ENCODE results near the gene OST4. TPM values are rescaled to one million over a fixed set of nuclear protein-coding genes. Genes with fewer than 3 reads are reported as not detected.

The OST4 gene
- total RNA-seq, 1 donor from 2014 or later = 478 TPM

DNA sequence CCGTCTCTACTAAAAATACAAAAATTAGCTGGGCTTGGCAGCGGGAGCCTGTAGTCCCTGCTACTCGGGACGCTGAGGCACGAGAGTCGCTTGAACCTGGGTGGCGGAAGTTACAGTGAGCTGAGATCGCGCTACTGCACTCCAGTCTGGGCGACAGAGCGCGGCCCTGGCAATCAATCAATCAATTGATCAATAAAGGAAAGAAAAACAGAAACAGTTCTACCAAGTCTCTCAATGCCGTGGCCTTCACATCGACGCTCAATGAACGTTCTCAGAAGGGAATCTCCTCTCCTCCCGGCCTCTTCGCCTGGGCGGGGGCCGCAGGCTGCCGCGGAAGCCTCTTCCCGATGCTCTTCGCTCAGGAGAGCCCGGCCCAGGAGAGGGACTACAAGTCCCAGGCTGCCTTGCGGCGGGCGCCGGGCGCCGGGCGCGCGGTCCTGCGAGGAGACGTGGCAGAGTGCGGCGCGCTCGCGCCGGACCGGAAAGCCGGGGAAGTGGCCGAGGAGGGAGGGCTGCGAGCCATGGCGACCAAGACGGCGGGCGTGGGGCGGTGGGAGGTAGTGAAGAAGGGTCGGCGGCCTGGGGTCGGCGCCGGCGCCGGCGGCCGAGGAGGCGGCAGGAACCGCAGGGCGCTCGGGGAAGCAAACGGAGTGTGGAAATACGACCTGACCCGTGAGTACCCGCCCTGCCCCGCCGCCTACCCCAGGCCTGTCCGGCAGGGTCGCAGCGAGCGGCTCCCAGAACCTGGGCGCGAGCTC, 38.8 kb downstream of the OST4 start, which contains the start of gene TMEM214:
TMEM214 (plus strand) TSS at position 471 of the 758 bp plus-strand sequence; CDS start at position 522, 51 bp downstream.
- peaks cover 16% of the 10 kb centered on the region for H3K36me3 Mint-ChIP-seq (ENCODE audit: low read depth)
- DNase-seq (ENCODE audit: low spot score) = peak; percentile 97
- peaks cover 41% of the 10 kb centered on the region for H3K4me1 Mint-ChIP-seq (ENCODE audit: low read depth)
- no peaks in the 10 kb centered on the region for H3K9me3 Mint-ChIP-seq (ENCODE audit: low read depth)
- peak within 1 kb of the TSS; percentile 92 for H3K4me3 Mint-ChIP-seq (ENCODE audit: unreplicated experiment)
- H3K27ac Mint-ChIP-seq (ENCODE audit: unreplicated experiment) = peak within 1 kb of the TSS; percentile 89
- TF ChIP-seq, protein P1, sequence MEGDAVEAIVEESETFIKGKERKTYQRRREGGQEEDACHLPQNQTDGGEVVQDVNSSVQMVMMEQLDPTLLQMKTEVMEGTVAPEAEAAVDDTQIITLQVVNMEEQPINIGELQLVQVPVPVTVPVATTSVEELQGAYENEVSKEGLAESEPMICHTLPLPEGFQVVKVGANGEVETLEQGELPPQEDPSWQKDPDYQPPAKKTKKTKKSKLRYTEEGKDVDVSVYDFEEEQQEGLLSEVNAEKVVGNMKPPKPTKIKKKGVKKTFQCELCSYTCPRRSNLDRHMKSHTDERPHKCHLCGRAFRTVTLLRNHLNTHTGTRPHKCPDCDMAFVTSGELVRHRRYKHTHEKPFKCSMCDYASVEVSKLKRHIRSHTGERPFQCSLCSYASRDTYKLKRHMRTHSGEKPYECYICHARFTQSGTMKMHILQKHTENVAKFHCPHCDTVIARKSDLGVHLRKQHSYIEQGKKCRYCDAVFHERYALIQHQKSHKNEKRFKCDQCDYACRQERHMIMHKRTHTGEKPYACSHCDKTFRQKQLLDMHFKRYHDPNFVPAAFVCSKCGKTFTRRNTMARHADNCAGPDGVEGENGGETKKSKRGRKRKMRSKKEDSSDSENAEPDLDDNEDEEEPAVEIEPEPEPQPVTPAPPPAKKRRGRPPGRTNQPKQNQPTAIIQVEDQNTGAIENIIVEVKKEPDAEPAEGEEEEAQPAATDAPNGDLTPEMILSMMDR (IDR thresholded peaks at IDR 0.05) = peak; percentile 31
- no peaks in the 10 kb centered on the region for H3K27me3 Mint-ChIP-seq (ENCODE audit: low read depth)

DNA sequence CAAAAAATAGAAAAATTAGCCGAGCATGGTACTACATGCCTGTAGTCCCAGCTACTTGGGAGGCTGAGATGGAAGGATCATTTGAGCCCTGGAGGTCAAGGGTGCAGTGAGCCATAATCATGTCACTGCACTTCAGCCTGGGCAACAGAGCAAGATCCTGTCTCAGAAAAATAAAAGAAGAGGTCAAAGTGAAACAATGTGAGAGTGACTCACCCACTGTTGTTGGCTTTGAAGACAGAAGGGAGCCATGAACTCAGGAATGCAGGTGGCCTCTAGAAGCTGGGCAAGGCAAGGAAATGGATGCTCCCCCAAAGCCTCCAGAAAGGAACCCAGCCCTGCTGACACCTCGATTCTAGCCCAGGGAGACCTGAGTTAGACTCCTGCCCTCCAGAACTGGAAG, 42.4 kb downstream of the OST4 start:
- no peaks in the 10 kb centered on the region for H3K9me3 Mint-ChIP-seq (ENCODE audit: low read depth)
- H3K27me3 Mint-ChIP-seq (ENCODE audit: low read depth) = no peaks in the 10 kb centered on the region
- H3K27ac Mint-ChIP-seq (ENCODE audit: unreplicated experiment) = no peak overlapping the region
- H3K4me3 Mint-ChIP-seq (ENCODE audit: unreplicated experiment) = no peak overlapping the region
- peak; percentile 13 for DNase-seq (ENCODE audit: low spot score)
- TF ChIP-seq, protein P1 (IDR thresholded peaks at IDR 0.05) = no peak
- H3K36me3 Mint-ChIP-seq (ENCODE audit: low read depth) = peaks cover 13% of the 10 kb centered on the region
- H3K4me1 Mint-ChIP-seq (ENCODE audit: low read depth) = peaks cover 28% of the 10 kb centered on the region

DNA sequence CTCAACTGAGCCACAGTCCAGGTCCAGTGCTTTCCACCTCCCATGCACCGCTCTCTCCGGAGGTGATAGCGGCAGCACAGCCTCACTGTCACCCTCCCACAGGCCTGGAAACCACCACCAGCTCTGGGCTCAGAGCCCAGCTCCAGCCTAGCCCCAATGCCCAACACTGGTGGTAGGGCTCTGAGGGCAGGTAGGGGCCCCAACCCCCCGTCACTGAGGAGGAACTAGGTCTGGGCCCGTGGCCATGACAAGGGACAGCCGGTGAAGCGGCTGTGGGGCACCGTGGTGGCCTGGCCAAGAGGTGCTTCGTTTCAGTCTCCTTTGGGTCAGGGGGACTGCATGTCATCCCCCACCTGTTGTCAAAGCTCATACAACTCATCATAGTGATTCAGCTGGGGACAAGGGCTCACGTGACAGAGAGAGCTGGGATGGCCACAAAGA, 44.2 kb downstream of the OST4 start:
- Mint-ChIP-seq H3K4me3 (ENCODE audit: unreplicated experiment) (no peak overlapping the region), H3K9me3 (ENCODE audit: low read depth) (no peaks in the 10 kb centered on the region), H3K36me3 (ENCODE audit: low read depth) (peaks cover 17% of the 10 kb centered on the region), H3K27ac (ENCODE audit: unreplicated experiment) (peak overlapping the region; percentile 17), H3K4me1 (ENCODE audit: low read depth) (peaks cover 19% of the 10 kb centered on the region), H3K27me3 (ENCODE audit: low read depth) (no peaks in the 10 kb centered on the region)
- DNase-seq (ENCODE audit: low spot score) = no peak
- TF ChIP-seq, protein P1 (IDR thresholded peaks at IDR 0.05) = no peak

DNA sequence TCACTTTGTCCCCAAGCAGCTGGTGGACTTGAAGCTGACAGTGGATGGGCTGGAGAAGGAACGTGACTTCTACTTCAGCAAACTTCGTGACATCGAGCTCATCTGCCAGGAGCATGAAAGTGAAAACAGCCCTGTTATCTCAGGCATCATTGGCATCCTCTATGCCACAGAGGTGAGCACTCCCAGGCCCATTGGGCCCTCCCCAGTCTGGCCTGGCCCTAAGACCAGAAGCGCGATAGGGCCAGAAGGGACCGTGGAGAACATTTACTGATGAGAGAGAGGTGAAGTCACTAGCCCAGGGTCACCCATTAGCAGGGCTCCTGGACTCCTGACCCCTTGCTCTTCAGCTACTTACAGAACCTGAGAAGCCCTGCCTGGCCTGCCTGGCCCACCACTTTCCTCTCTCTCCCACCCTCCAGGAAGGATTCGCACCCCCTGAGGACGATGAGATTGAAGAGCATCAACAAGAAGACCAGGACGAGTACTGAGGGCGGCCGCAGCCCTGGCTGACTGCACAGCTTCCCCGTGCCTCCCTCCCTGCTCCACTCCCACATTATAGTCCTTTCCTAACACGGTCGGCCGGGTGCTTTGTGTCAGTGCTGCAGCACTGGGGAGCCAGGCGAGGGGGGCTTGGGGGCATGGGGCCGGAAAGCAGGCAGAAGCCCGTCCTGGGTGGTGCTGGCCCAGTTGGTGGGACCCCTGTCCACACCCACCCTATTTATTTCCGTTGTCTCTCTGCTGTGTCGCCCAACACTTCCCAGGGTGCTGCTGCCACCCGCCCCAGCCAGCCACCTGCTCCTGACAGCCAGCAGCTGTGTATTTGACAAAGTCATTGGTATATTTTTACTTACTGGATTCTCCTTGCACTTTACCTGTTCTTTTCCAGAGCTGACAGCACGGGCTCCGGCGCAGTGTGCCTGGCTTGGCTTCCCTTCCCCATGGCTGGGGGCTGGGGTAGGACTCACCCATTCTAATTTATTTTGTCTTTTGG, 45.3 kb downstream of the OST4 start:
- DNase-seq (ENCODE audit: low spot score) = no peak
- Mint-ChIP-seq H3K27me3 (ENCODE audit: low read depth) (no peaks in the 10 kb centered on the region), H3K4me1 (ENCODE audit: low read depth) (peaks cover 16% of the 10 kb centered on the region), H3K9me3 (ENCODE audit: low read depth) (no peaks in the 10 kb centered on the region), H3K4me3 (ENCODE audit: unreplicated experiment) (no peak overlapping the region), H3K27ac (ENCODE audit: unreplicated experiment) (no peak overlapping the region), H3K36me3 (ENCODE audit: low read depth) (peaks cover 17% of the 10 kb centered on the region)
- TF ChIP-seq, protein P1 (IDR thresholded peaks at IDR 0.05) = no peak

DNA sequence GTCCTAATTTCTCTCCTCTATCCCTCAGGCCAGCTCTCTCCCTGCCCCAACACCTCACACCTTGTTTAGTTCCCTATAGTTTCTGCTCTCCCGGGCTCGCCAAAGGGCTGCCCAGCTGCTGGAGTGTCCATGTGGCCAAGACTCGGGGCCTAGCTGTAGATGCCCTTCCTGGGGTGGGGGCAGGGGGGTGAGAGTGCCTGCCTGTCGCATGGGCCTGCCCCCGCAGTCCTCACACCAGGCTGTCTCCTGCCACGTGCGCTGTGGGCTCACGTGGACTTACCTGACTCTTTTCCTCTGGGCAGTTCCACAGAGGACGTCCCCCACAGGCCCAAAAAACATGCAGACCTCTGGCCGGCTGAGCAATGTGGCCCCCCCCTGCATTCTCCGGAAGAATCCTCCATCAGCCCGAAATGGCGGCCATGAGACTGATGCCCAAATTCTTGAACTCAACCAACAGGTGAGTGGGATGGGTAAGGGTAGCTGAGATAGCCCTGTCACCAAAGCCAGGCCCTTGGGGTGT, 46.1 kb downstream of the OST4 start:
- no peak for DNase-seq (ENCODE audit: low spot score)
- H3K9me3 Mint-ChIP-seq (ENCODE audit: low read depth) = no peaks in the 10 kb centered on the region
- no peak overlapping the region for H3K27ac Mint-ChIP-seq (ENCODE audit: unreplicated experiment)
- peaks cover 17% of the 10 kb centered on the region for H3K36me3 Mint-ChIP-seq (ENCODE audit: low read depth)
- H3K4me1 Mint-ChIP-seq (ENCODE audit: low read depth) = peaks cover 21% of the 10 kb centered on the region
- TF ChIP-seq, protein P1 (IDR thresholded peaks at IDR 0.05) = no peak
- no peaks in the 10 kb centered on the region for H3K27me3 Mint-ChIP-seq (ENCODE audit: low read depth)
- H3K4me3 Mint-ChIP-seq (ENCODE audit: unreplicated experiment) = no peak overlapping the region
